Right ventricle myocardium inferior (tissue), 1 donor: ENCODE measurements around the gene SYTL1. TPM values are rescaled to one million over a fixed set of nuclear protein-coding genes. Genes with fewer than 3 reads are reported as not detected.
A peak's percentile ranks its signal among the peaks of the same experiment; 100 is the strongest.

Experiments
- ATAC-seq: fragments of 200-7000 bp; cut with Tn5 transposase; one replicate; pipeline ENCODE4 v1.9.1; 2020; ENCODE audit warnings: mild to moderate bottlenecking, moderate library complexity
- DNase-seq: peaks from one replicate; pipeline ENCODE4 v3.0.0; 2021; ENCODE audit errors: missing footprints
- intact Hi-C: fragments of 100-400 bp; cut with DNase I; formaldehyde crosslinking; loops from one replicate; pipeline ENCODE4 v1.11.0; 2022
- total RNA-seq: library from RNA; stranded (reverse); fragmentation: NEBNext Ultra II Directional; extraction: Animal tissue kit (Norgen Biotek cat#: 25700); gene quantifications from one replicate; pipeline ENCODE4 v1.2.1, GENCODE V29; 2021
- donor health status: DM: no; HTN: yes; CAD: no; lungs with severe emphysema.

The SYTL1 gene
- total RNA-seq, 1 donor from 2014 or later, result 0.78 TPM

DNA sequence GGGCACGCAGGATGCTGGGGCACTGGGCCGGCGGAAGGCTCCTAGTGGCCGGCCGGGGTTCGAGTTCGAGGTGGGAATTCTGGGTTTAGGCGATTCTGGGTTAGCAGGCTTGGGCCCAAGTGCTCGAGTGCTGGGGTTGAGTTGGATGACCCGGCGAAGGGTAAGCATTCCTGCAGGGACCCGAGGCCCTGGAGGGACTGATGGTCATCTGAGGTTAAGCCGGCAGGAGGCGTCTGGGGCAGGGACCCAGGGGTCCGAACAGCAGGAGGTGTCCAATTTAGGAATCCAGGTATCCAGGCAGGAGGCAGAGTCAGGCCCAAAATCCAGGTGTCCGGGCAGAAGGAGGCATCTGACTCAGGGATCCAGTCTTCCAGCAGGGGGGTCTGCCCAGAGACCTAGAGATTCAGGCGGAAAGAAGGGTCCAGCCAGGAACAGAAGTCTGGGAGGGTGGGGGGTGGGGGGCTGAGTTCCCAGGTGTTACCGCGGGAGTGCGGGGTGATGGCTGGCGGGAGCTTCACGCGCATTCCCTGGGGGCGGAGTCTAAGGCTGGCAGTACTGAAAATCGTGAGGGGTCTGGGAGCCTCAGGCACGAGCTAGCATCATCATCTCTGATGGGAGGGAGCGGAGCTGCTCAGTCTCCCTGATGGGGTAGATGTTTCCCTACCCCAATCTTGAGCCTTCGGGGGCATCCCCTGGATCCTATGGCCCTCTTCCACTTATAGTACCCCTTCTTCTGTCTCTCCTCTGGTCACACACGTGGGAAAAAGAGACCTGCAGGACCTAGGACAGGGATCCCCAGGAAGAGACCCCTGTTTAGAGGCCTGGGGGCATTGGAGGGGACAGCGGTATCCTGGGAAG lies 51.2 kb downstream of the SYTL1 start:
- DNase-seq (no peak), ATAC-seq (no peak)
- intact Hi-C loops, result loop anchor here (1.0 to 5.0 kb wide), 2 partner anchors 27 to 36 kb away; partner anchors contain the start of gene MAP3K6

DNA sequence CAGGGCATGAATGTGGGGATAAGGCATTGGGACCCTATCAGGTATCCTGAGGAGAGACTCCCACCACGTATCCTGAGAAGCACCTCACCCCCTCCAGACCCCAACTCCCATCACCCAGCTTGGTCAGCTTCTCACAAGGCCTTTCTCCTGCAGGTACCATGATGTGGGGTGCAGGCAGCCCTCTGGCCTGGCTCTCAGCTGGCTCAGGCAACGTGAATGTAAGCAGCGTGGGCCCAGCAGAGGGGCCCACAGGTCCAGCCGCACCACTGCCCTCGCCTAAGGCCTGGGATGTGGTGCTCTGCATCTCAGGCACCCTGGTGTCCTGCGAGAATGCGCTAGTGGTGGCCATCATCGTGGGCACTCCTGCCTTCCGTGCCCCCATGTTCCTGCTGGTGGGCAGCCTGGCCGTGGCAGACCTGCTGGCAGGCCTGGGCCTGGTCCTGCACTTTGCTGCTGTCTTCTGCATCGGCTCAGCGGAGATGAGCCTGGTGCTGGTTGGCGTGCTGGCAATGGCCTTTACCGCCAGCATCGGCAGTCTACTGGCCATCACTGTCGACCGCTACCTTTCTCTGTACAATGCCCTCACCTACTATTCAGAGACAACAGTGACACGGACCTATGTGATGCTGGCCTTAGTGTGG lies 51.9 kb downstream of the SYTL1 start:
- no peak for DNase-seq
- intact Hi-C loops, result loop anchor here (5.0 kb wide), 1 partner anchor 36 kb away; no protein-coding TSS in a partner anchor
- ATAC-seq, result no peak

DNA sequence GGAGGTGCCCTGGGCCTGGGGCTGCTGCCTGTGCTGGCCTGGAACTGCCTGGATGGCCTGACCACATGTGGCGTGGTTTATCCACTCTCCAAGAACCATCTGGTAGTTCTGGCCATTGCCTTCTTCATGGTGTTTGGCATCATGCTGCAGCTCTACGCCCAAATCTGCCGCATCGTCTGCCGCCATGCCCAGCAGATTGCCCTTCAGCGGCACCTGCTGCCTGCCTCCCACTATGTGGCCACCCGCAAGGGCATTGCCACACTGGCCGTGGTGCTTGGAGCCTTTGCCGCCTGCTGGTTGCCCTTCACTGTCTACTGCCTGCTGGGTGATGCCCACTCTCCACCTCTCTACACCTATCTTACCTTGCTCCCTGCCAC lies 52.4 kb downstream of the SYTL1 start:
- no peak for DNase-seq
- intact Hi-C loops, result loop anchor here (5.0 kb wide), 1 partner anchor 37 kb away; no protein-coding TSS in a partner anchor
- no peak for ATAC-seq

DNA sequence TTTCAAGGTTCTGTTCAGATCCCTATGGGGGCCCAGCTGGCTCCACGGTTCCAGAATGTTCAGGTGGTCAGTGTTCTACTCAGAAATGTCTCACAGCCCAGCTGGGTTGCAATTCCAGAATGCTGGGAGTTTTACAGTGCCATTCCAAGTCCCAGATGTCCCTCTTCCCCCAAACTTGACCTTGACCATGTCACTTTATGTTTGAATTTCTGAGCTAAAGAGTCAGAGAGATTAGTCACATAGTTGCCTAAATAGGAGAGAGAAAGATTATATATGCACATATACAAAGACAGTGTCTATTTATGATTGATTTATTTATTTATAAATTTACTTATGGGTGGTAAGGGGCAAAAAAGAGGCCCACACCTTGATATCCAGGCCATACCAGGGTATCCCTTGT lies 53.1 kb downstream of the SYTL1 start:
- DNase-seq (no peak), ATAC-seq (no peak)
- intact Hi-C loops, result loop anchor here (1.0 to 5.0 kb wide), 3 partner anchors 38 to 267 kb away; no protein-coding TSS in a partner anchor

DNA sequence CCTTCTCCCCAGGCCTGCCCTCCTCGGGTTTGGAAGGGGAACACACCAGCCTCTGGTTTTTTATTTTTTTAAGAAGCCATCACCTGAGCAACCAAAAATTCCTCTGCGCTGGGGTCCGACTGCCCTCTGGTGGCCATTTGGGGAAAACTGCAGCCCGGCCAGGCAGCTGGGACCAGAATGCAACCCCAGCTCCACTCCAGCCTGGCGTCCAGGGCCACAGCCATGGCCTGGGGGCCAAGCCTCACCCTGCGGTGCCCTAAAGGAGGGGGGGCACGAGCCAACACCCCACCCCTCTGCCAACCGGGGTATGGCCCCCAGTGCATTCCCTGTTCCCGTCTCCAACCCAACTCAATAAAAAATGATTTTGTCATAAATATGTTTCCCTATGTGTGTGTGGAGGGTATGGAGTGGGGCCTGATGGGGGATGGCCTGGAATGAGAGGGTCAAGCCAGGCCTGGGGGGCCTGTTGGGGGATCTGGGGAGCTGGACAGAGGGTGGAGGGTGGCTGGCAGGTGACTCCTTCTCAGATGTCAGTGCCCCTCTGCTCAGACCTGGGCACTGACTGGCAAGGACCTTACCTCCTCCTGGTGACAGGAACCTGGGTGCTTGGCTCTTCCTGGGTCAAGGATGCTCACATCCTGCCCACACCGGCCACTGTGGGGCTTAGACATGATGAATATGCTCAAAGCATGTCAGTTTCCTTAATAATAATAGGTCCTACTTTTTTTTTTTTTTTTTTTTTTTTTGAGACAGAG lies 53.8 kb downstream of the SYTL1 start:
- peak; percentile 25 for ATAC-seq
- peak; percentile 85 for DNase-seq
- intact Hi-C loops, result loop anchor here (1.0 to 5.0 kb wide), 2 partner anchors 94 to 267 kb away; no protein-coding TSS in a partner anchor

DNA sequence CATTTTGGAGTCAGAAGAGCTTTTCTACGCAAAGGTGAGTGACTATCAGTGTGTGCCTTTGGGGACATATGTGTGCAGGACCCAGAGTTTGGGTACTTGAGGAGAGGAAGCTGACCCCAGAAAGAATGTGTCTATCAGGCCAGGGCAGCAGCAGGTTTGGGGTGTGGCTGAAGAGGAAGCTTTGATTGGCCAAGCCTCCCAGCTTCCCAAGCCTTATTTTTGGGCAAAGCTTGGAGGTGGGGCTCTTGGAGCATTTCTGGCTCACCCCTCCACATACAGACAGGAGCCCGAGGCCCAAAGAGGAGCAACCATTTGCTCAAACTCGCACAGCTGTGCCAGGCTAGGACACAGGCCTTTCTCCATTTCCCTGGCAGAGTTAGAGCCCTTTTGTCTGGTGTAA lies 55.3 kb downstream of the SYTL1 start:
- ATAC-seq, result no peak
- intact Hi-C loops, result loop anchor here (5.0 kb wide), 1 partner anchor 265 kb away; no protein-coding TSS in a partner anchor

DNA sequence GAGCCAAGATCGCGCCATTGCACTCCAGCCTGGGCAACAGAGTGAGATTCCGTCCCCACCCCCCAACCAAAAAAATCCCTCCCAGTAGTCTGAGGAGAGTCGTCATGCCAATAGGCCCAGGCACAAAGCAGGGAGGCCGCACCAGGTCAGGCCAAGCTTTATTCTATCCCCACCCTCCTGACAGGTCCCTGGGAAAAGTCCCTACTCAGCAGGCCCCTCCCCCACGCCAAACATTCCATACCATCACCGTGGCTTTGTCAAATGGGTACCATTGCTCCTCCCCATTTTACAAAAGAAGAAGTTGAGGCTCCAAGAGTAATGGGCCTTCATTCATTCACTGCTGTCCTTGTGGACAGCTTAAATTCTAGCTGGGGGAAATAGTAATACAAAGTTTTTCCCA lies 55.9 kb downstream of the SYTL1 start:
- ATAC-seq, result no peak
- intact Hi-C loops, result loop anchor here (5.0 kb wide), 1 partner anchor 265 kb away; no protein-coding TSS in a partner anchor
- no peak for DNase-seq

More for the DNA sequence above, 55.3 kb downstream of the SYTL1 start:
- no peak for DNase-seq

DNA sequence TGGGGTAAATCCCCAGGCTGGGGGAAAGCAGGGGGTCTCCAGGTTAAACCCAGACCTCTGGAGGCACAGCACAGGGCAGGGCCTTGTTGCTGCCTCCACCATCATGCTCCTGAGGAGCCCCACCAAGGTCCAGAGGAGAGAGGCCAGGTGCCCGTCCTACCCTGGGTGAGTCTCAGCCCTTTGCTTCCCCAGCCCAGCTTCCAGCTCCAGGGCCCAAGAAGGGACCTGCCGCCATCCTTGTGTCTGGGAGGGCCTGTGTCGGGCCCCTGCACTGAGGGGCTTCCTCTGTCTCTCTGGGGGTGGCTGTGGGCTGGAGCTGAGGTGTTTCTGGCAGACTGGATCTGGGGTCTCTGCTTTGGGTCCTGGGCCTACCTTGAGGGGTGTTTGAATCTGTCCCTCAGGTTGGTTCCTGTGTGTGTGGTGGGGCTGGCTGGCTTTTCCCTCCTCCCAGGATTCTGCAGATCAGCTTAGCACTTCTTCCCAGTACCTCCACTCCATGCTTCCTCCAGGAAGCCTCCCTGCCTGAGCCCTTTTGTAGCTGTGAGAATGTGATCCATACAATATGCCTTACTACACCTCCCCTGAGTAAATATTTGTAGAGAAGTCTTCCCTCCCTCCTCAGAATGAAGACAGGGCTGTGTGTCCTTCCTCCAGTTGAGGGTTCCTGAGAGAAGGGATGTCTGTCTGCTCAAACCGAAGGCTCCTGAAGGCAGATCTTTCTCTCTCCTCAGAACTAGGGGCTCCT lies 56.8 kb downstream of the SYTL1 start:
- ATAC-seq (no peak), DNase-seq (no peak)
- intact Hi-C loops, result loop anchor here (5.0 kb wide), 1 partner anchor 264 kb away; no protein-coding TSS in a partner anchor

DNA sequence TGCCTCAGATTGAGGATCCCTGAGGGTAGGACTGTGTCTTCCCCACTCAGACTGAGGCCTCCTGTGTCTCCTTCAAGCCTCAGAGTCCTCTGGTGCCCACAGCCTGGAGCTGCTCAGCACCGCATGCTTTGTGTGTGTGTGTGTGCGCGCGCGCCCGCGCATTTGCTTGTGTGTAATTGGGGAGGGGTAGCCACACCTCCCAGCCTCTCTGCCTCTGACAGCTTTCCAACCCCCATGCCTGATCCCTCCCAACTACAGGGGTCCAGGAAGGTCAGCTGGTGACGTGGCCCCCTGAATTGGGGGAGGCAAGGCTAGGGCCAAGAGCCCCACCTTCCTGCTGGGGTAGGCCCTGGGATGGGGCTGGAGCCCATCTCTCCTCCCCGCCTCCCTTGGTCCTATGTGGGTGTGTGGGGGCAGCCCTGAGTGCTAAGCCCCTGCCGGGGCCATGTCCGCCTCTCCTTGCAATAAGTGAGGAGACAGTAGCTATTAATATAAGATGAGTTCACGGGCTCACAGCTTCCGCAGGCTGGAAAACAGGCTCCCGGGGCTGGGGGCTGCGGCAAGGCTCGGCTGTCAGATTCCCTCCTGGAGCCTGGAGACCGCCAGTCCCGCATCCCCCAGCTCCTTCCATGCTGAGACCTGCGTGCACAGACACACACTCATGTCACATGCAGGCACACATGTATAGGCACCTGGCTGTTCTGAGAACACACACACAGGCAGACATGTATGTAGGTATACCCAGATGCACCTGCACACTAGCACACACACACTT lies 57.6 kb downstream of the SYTL1 start:
- intact Hi-C loops, result loop anchor here (5.0 kb wide), 1 partner anchor 263 kb away; no protein-coding TSS in a partner anchor
- no peak for ATAC-seq

DNA sequence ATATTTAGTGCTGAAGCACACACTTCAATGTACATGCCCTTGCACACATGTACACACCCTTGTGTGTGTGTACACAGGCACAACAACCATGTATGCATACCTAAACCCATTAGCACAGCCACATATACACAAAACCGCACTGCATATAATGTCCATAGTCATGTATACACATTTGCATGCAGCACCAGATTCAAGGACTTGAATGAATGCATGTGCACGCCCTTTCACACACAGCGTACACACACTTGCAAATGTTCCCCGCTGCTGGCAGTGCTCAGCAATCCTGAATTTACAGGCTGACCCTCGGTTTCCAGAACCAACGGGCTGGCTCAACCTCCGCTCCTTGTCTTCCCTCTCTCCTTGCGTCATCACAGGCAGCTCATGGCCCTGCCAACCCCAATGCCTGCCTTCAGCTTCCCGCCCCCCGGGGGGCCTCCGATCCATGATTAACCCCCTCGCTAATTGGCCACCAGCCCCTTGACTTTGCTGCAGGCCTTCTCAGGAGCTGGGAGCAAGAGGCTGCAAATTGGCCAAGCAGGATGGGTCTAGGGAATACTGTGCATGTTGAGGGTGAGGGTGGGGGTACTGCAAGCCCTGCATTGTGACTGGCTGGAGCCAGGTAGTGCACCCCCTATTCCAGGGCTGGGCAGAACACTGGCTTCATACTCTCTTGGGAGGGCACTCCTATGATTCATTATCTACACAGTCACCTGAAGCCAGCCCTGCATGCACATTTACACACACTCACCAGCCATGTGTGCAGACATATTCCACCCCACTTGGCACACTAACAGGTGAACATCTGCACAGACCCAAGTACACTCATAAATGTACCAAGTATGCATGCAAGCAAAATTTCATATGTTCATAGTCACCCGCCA lies 58.5 kb downstream of the SYTL1 start:
- DNase-seq, result no peak
- ATAC-seq, result no peak
- intact Hi-C loops, result no loop called here

More for the DNA sequence above, 57.6 kb downstream of the SYTL1 start:
- no peak for DNase-seq

DNA sequence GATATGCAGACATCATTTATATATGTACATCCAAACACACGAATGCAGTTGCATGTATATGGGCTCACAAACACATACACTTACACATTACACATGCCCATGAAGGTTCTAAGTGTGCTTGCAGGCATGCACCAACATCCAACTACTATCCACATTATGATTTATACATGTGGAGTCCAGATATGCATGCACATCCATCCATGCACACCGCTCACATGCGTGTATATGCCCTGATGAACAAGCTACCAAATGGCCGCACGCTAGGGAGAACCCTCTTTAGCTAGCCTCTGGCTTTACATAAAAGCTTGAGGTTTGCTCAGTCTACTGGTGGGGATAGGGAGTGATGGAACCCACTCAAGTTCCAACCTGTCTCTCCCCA lies 59.1 kb downstream of the SYTL1 start:
- DNase-seq (no peak), ATAC-seq (no peak)
- intact Hi-C loops, result no loop called here

DNA sequence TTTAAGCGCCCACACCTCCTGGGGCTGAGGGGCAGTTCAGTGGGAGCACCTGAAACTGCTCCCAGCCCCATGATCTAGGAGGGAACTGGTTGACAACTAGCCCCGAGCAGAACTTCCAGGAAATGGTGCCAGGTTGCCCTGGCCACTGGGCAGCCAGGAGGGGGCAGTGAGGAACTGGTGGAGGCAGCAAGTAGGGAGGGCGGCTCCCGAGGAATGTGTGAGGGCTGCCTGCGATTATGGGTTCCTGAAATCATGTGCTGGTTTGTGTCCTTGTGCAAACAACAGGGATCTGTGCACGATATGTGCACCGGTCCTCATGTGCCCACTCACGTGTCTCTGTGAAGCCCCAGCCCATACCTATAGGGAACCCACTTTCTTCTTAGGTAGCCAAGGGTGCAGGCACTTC lies 60.5 kb downstream of the SYTL1 start:
- ATAC-seq (peak; percentile 49), DNase-seq (peak; percentile 83)
- intact Hi-C loops, result loop anchor here (2.0 kb wide), 1 partner anchor 204 kb away; no protein-coding TSS in a partner anchor

DNA sequence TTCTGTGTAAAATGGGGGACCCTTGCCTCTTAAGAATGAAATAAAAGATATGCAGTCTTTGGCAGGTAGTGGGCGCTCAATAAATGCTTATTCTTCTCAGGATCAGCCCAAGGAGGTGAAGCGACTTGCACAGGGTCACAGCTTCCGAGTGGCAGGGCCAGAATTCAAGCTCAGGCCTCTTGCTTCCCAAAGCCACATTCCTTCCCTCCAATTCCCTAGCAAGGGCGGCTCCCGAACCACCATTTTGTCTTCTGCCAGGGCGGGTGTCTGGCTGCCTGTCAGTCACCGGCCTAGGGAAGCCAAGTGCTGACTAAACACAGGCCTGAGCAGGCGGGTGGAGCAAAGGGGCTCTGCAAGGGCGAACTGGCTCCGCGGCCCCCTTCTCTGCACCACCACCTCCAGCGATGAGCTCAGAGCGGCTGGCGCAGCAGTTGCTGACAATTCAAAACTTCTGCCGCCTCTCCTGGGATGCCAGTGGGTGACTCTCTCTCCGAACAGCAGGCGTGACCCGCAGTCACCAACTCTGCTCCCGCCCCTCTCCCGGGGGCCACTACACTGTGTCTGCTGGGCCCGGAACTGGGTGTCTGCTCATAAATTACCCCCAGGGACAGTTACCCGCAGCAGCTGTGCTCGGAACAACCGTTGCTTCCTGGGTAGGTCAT lies 61.4 kb downstream of the SYTL1 start:
- intact Hi-C loops, result loop anchor here (2.0 kb wide), 1 partner anchor 204 kb away; no protein-coding TSS in a partner anchor
- ATAC-seq, result peak; percentile 62
- DNase-seq, result peak; percentile 86
